HL-60 (cell line): ENCODE results near the gene TNNC1.

Source experiments
- DNase-seq, 2 experiments: peaks; one replicate each; pipeline ENCODE4 v3.0.0-alpha.2; 2010 to 2020; ENCODE audit warnings: low read depth in 1 of 2, low spot score in 1 of 2
- H3K27ac ChIP-seq: fragments of 250-450 bp; sonication (Bioruptor Pico); replicated peaks from 2 replicates; pipeline ENCODE4 v1.5.1; 2020; ENCODE audit warnings: mild to moderate bottlenecking, moderate library complexity
- H3K27me3 ChIP-seq: fragments of 250-450 bp; sonication (Bioruptor Pico); 2 replicates; pipeline ENCODE4 v1.5.1; 2021; ENCODE audit warnings: mild to moderate bottlenecking, moderate library complexity; ENCODE audit not compliant: insufficient read depth, poor library complexity, severe bottlenecking
- H3K4me3 ChIP-seq: replicated peaks from 2 replicates; pipeline ENCODE4 v1.5.1; 2011; ENCODE audit warnings: mild to moderate bottlenecking, control low read depth, low read length; ENCODE audit not compliant: insufficient read depth
- CTCF ChIP-seq: IDR thresholded peaks from one replicate; pipeline ENCODE4 v1.5.1; 2011; ENCODE audit warnings: low read length, control low read depth, inconsistent platforms; ENCODE audit not compliant: insufficient read depth
- GABPA ChIP-seq: IDR thresholded peaks from 2 replicates; pipeline ENCODE4 v1.6.1; 2012; ENCODE audit warnings: low read depth
- POLR2AphosphoS5 ChIP-seq: IDR thresholded peaks from 2 replicates; pipeline ENCODE4 v1.6.1; 2012; ENCODE audit warnings: low read depth
- REST ChIP-seq: IDR thresholded peaks from 2 replicates; pipeline ENCODE4 v1.6.1; 2012; ENCODE audit warnings: low read depth; ENCODE audit not compliant: insufficient replicate concordance
- SPI1 ChIP-seq: IDR thresholded peaks from 2 replicates; pipeline ENCODE4 v1.6.1; 2012; ENCODE audit warnings: low read depth, mild to moderate bottlenecking, borderline replicate concordance

The TNNC1 gene

GRCh38 chr3:52432691-52433141 is 21.1 kb downstream of the TNNC1 start:
- no peak overlapping the region for H3K27ac ChIP-seq
- TF ChIP-seq REST: no peak
- TF ChIP-seq CTCF: no peak
- TF ChIP-seq POLR2AphosphoS5: no peak
- TF ChIP-seq SPI1: no peak
- no peak for TF ChIP-seq GABPA
- no peak for DNase-seq
- H3K4me3 ChIP-seq: no peak overlapping the region
- no peaks in the 10 kb centered on the region for H3K27me3 ChIP-seq

GRCh38 chr3:52432225-52432624 is 21.6 kb downstream of the TNNC1 start:
- DNase-seq: no peak

More at GRCh38 chr3:52432225-52432624, 21.6 kb downstream of the TNNC1 start:
- no peak for TF ChIP-seq SPI1
- TF ChIP-seq REST: no peak
- TF ChIP-seq POLR2AphosphoS5: no peak
- no peak for TF ChIP-seq CTCF
- no peak for TF ChIP-seq GABPA
- Histone ChIP-seq H3K4me3 (no peak overlapping the region), H3K27ac (no peak overlapping the region), H3K27me3 (no peaks in the 10 kb centered on the region)
